H1 (cell line): Measurements from ENCODE around the gene INSYN1. TPM values are rescaled to one million over a fixed set of nuclear protein-coding genes. Genes with fewer than 3 reads are reported as not detected.

Experiments
- ATF3 ChIP-seq: IDR thresholded peaks from 2 replicates; pipeline ENCODE4 v1.6.1; 2011; ENCODE audit warnings: low read depth, mild to moderate bottlenecking, low read length; ENCODE audit not compliant: insufficient read depth
- CEBPB ChIP-seq: IDR thresholded peaks from 2 replicates; pipeline ENCODE4 v1.6.1; 2012; ENCODE audit warnings: low read depth, low read length
- JUN ChIP-seq: IDR thresholded peaks from 2 replicates; pipeline ENCODE4 v1.6.1; 2011; ENCODE audit warnings: low read depth, mild to moderate bottlenecking, improper control_type of control experiment, low read length
- SAP30 ChIP-seq: fragments of 300-600 bp; sonication (generic); IDR thresholded peaks from 2 replicates; pipeline ENCODE4 v1.7.1; 2012; ENCODE audit warnings: low read length, moderate library complexity, mild to moderate bottlenecking, inconsistent platforms; ENCODE audit not compliant: insufficient read depth, insufficient replicate concordance
- TAF1 ChIP-seq: IDR thresholded peaks from 2 replicates; pipeline ENCODE4 v1.6.1; 2011; ENCODE audit warnings: mild to moderate bottlenecking, low read depth, low read length
- TAF7 ChIP-seq: optimal IDR thresholded peaks from 2 replicates; pipeline ENCODE3; 2011; ENCODE audit warnings: low read depth, mild to moderate bottlenecking, inconsistent platforms, low read length, moderate library complexity, borderline replicate concordance
- polyA plus RNA-seq, 7 experiments: library from polyadenylated mRNA; depleted of rRNA in 3 of 7; stranded (reverse) in 5 of 7; unstranded in 2 of 7; fragments of >200 nt in 5 of 7; fragments of 200-250 nt in 2 of 7; gene quantifications; 1 replicate in 5 of 7; 2 replicates in 1 of 7; 4 replicates in 1 of 7; pipeline versions ENCODE4 v1.2.1 to v1.2.3, GENCODE V29; 2011 to 2013; ENCODE audit warnings: missing spikeins in 2 of 7, mixed read lengths in 2 of 7
- total RNA-seq: library from RNA; stranded (reverse); fragmentation: NEBNext Ultra II Directional; extraction: Animal tissue kit (Norgen Biotek cat#: 25700); gene quantifications from 2 replicates; pipeline ENCODE4 v1.2.1, GENCODE V29; 2021
- TF ChIP-seq, protein P1 (sequence below), 3 experiments: IDR thresholded peaks; 1 replicate in 2 of 3; 2 replicates in 1 of 3; pipeline versions ENCODE4 v1.5.1 to v1.6.1; 2011; ENCODE audit warnings: low read length in 3 of 3, mild to moderate bottlenecking in 3 of 3, inconsistent platforms in 2 of 3, low read depth in 1 of 3, moderate library complexity in 1 of 3; ENCODE audit not compliant: insufficient read depth in 1 of 3; ENCODE audit errors: control extremely low read depth in 1 of 3

Gene INSYN1
- total and polyA plus RNA-seq, 2 of the 8 experiments (the other 6 are each of a cell fraction or from before 2014, with no cell fraction given): 7.2 to 10.2 TPM

GRCh38 chr15:73779974-73780373, 26.8 kb upstream of the INSYN1 start (continued):
- TF ChIP-seq, protein P1, sequence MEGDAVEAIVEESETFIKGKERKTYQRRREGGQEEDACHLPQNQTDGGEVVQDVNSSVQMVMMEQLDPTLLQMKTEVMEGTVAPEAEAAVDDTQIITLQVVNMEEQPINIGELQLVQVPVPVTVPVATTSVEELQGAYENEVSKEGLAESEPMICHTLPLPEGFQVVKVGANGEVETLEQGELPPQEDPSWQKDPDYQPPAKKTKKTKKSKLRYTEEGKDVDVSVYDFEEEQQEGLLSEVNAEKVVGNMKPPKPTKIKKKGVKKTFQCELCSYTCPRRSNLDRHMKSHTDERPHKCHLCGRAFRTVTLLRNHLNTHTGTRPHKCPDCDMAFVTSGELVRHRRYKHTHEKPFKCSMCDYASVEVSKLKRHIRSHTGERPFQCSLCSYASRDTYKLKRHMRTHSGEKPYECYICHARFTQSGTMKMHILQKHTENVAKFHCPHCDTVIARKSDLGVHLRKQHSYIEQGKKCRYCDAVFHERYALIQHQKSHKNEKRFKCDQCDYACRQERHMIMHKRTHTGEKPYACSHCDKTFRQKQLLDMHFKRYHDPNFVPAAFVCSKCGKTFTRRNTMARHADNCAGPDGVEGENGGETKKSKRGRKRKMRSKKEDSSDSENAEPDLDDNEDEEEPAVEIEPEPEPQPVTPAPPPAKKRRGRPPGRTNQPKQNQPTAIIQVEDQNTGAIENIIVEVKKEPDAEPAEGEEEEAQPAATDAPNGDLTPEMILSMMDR (IDR thresholded peaks at IDR 0.05; ENCODE audit: control extremely low read depth in 1 of 3, insufficient read depth in 1 of 3, low read depth in 1 of 3, low read length in 3 of 3): no peak
- TF ChIP-seq TAF1 (no peak), JUN (no peak), TAF7 (no peak), ATF3 (no peak), SAP30 (no peak), CEBPB (no peak)
